IPS-15b (cell line): ENCODE results near the gene SYT6.
"Not testable (repeated sequence)": the region's sequence is repeated elsewhere in the genome, so short reads cannot be mapped to it uniquely, and the experiment has no call there.

Experiments
- H3K27me3 ChIP-seq: one replicate; pipeline ENCODE4 v1.6.1; 2013; ENCODE audit warnings: low read length; ENCODE audit not compliant: control insufficient read depth, insufficient read depth
- H3K36me3 ChIP-seq: one replicate; pipeline ENCODE4 v1.6.1; 2013; ENCODE audit warnings: low read length; ENCODE audit not compliant: control insufficient read depth, insufficient read depth
- H3K4me1 ChIP-seq: one replicate; pipeline ENCODE4 v1.6.1; 2013; ENCODE audit warnings: mild to moderate bottlenecking, low read length; ENCODE audit not compliant: control insufficient read depth, insufficient read depth
- H3K4me3 ChIP-seq: one replicate; pipeline ENCODE4 v1.5.1; 2013; ENCODE audit warnings: low read depth, low read length
- H3K9ac ChIP-seq: one replicate; pipeline ENCODE4 v1.6.1; 2013; ENCODE audit warnings: low read depth, mild to moderate bottlenecking, low read length
- H3K9me3 ChIP-seq: one replicate; pipeline ENCODE4 v1.6.1; 2013; ENCODE audit warnings: mild to moderate bottlenecking, low read length; ENCODE audit not compliant: control insufficient read depth, insufficient read depth

The SYT6 gene

GRCh38 chr1:114076308-114076707, 77.4 kb downstream of the SYT6 start:
- peaks cover 10% of the 10 kb centered on the region for H3K9me3 ChIP-seq
- H3K4me1 ChIP-seq: peaks cover 30% of the 10 kb centered on the region
- no peak overlapping the region for H3K4me3 ChIP-seq
- no peaks in the 10 kb centered on the region for H3K27me3 ChIP-seq
- no peak overlapping the region for H3K9ac ChIP-seq
- H3K36me3 ChIP-seq: no peaks in the 10 kb centered on the region

- Histone ChIP-seq H3K27me3 (no peaks in the 10 kb centered on the region), H3K9me3 (peaks cover 10% of the 10 kb centered on the region), H3K4me3 (no peak overlapping the region), H3K9ac (no peak overlapping the region), H3K36me3 (no peaks in the 10 kb centered on the region), H3K4me1 (peaks cover 26% of the 10 kb centered on the region)
These were observed 78.0 kb downstream of the SYT6 start for GRCh38 chr1:114075546-114076242.

GRCh38 chr1:114075105-114075504, 78.6 kb downstream of the SYT6 start:
- Histone ChIP-seq H3K4me1 (peaks cover 26% of the 10 kb centered on the region), H3K9ac (no peak overlapping the region), H3K9me3 (peaks cover 10% of the 10 kb centered on the region), H3K4me3 (no peak overlapping the region), H3K27me3 (no peaks in the 10 kb centered on the region), H3K36me3 (no peaks in the 10 kb centered on the region)

- no peak overlapping the region for H3K4me3 ChIP-seq
- no peaks in the 10 kb centered on the region for H3K27me3 ChIP-seq
- peaks cover 22% of the 10 kb centered on the region for H3K4me1 ChIP-seq
- peaks cover 10% of the 10 kb centered on the region for H3K9me3 ChIP-seq
- no peaks in the 10 kb centered on the region for H3K36me3 ChIP-seq
- no peak overlapping the region for H3K9ac ChIP-seq
These were observed 81.4 kb downstream of the SYT6 start for GRCh38 chr1:114072246-114072645.

- H3K4me3 ChIP-seq, H3K36me3 ChIP-seq, H3K9ac ChIP-seq, H3K27me3 ChIP-seq, H3K4me1 ChIP-seq: not testable (repeated sequence)
- peaks cover 10% of the 10 kb centered on the region for H3K9me3 ChIP-seq
These were observed 83.9 kb downstream of the SYT6 start for GRCh38 chr1:114069762-114070161.

- H3K9me3 ChIP-seq: peaks cover 10% of the 10 kb centered on the region
- H3K4me3 ChIP-seq, H3K4me1 ChIP-seq, H3K36me3 ChIP-seq, H3K27me3 ChIP-seq, H3K9ac ChIP-seq: not testable (repeated sequence)
These were observed 85.0 kb downstream of the SYT6 start for GRCh38 chr1:114068684-114069083.

GRCh38 chr1:114065671-114066070, 88.0 kb downstream of the SYT6 start:
- not testable (repeated sequence) for H3K4me3 ChIP-seq, H3K36me3 ChIP-seq, H3K9ac ChIP-seq, H3K9me3 ChIP-seq, H3K27me3 ChIP-seq, H3K4me1 ChIP-seq

- Histone ChIP-seq H3K4me1 (no peaks in the 10 kb centered on the region), H3K9me3 (peaks cover 3% of the 10 kb centered on the region), H3K36me3 (no peaks in the 10 kb centered on the region), H3K9ac (no peak overlapping the region), H3K4me3 (no peak overlapping the region), H3K27me3 (no peaks in the 10 kb centered on the region)
These were observed 90.1 kb downstream of the SYT6 start for GRCh38 chr1:114063544-114063943.

GRCh38 chr1:114062477-114063099, 91.1 kb downstream of the SYT6 start:
- H3K27me3 ChIP-seq: no peaks in the 10 kb centered on the region
- no peak overlapping the region for H3K9ac ChIP-seq
- no peak overlapping the region for H3K4me3 ChIP-seq
- peaks cover 3% of the 10 kb centered on the region for H3K9me3 ChIP-seq
- no peaks in the 10 kb centered on the region for H3K36me3 ChIP-seq
- no peaks in the 10 kb centered on the region for H3K4me1 ChIP-seq

GRCh38 chr1:114061121-114061830, 92.4 kb downstream of the SYT6 start:
- no peak overlapping the region for H3K4me3 ChIP-seq
- H3K4me1 ChIP-seq: no peaks in the 10 kb centered on the region
- peaks cover 3% of the 10 kb centered on the region for H3K9me3 ChIP-seq
- H3K27me3 ChIP-seq: no peaks in the 10 kb centered on the region
- H3K9ac ChIP-seq: no peak overlapping the region
- no peaks in the 10 kb centered on the region for H3K36me3 ChIP-seq

- not testable (repeated sequence) for H3K4me3 ChIP-seq, H3K27me3 ChIP-seq, H3K9ac ChIP-seq, H3K4me1 ChIP-seq, H3K9me3 ChIP-seq, H3K36me3 ChIP-seq
These were observed 95.4 kb downstream of the SYT6 start for GRCh38 chr1:114058236-114058635.

- H3K9ac ChIP-seq: no peak overlapping the region
- no peaks in the 10 kb centered on the region for H3K9me3 ChIP-seq
- no peaks in the 10 kb centered on the region for H3K4me1 ChIP-seq
- no peaks in the 10 kb centered on the region for H3K36me3 ChIP-seq
- H3K4me3 ChIP-seq: no peak overlapping the region
- no peaks in the 10 kb centered on the region for H3K27me3 ChIP-seq
These were observed 99.5 kb downstream of the SYT6 start for GRCh38 chr1:114054148-114054547.
